HL-60 (cell line): ENCODE measurements around the gene TBCK.

ENCODE experiments used
- DNase-seq, 2 experiments: peaks; one replicate each; pipeline ENCODE4 v3.0.0-alpha.2; 2010 to 2020; ENCODE audit warnings: low read depth in 1 of 2, low spot score in 1 of 2
- H3K27ac ChIP-seq: fragments of 250-450 bp; sonication (Bioruptor Pico); replicated peaks from 2 replicates; pipeline ENCODE4 v1.5.1; 2020; ENCODE audit warnings: mild to moderate bottlenecking, moderate library complexity
- H3K27me3 ChIP-seq: fragments of 250-450 bp; sonication (Bioruptor Pico); 2 replicates; pipeline ENCODE4 v1.5.1; 2021; ENCODE audit warnings: mild to moderate bottlenecking, moderate library complexity; ENCODE audit not compliant: insufficient read depth, poor library complexity, severe bottlenecking
- H3K4me3 ChIP-seq: replicated peaks from 2 replicates; pipeline ENCODE4 v1.5.1; 2011; ENCODE audit warnings: mild to moderate bottlenecking, control low read depth, low read length; ENCODE audit not compliant: insufficient read depth
- GABPA ChIP-seq: IDR thresholded peaks from 2 replicates; pipeline ENCODE4 v1.6.1; 2012; ENCODE audit warnings: low read depth
- POLR2AphosphoS5 ChIP-seq: IDR thresholded peaks from 2 replicates; pipeline ENCODE4 v1.6.1; 2012; ENCODE audit warnings: low read depth
- SPI1 ChIP-seq: IDR thresholded peaks from 2 replicates; pipeline ENCODE4 v1.6.1; 2012; ENCODE audit warnings: low read depth, mild to moderate bottlenecking, borderline replicate concordance
- TF ChIP-seq, protein P1 (sequence below): IDR thresholded peaks from 2 replicates; pipeline ENCODE4 v1.6.1; 2012; ENCODE audit warnings: low read depth; ENCODE audit not compliant: insufficient replicate concordance
- TF ChIP-seq, protein P2 (sequence below): IDR thresholded peaks from one replicate; pipeline ENCODE4 v1.5.1; 2011; ENCODE audit warnings: low read length, control low read depth, inconsistent platforms; ENCODE audit not compliant: insufficient read depth

TBCK gene

GRCh38 chr4:106334741-106335470, 18.9 kb upstream of the TBCK start:
- Histone ChIP-seq H3K4me3 (no peak overlapping the region), H3K27me3 (no peaks in the 10 kb centered on the region), H3K27ac (no peak overlapping the region)
- DNase-seq: no peak
- TF ChIP-seq SPI1: no peak
- no peak for TF ChIP-seq GABPA
- TF ChIP-seq, protein P1, sequence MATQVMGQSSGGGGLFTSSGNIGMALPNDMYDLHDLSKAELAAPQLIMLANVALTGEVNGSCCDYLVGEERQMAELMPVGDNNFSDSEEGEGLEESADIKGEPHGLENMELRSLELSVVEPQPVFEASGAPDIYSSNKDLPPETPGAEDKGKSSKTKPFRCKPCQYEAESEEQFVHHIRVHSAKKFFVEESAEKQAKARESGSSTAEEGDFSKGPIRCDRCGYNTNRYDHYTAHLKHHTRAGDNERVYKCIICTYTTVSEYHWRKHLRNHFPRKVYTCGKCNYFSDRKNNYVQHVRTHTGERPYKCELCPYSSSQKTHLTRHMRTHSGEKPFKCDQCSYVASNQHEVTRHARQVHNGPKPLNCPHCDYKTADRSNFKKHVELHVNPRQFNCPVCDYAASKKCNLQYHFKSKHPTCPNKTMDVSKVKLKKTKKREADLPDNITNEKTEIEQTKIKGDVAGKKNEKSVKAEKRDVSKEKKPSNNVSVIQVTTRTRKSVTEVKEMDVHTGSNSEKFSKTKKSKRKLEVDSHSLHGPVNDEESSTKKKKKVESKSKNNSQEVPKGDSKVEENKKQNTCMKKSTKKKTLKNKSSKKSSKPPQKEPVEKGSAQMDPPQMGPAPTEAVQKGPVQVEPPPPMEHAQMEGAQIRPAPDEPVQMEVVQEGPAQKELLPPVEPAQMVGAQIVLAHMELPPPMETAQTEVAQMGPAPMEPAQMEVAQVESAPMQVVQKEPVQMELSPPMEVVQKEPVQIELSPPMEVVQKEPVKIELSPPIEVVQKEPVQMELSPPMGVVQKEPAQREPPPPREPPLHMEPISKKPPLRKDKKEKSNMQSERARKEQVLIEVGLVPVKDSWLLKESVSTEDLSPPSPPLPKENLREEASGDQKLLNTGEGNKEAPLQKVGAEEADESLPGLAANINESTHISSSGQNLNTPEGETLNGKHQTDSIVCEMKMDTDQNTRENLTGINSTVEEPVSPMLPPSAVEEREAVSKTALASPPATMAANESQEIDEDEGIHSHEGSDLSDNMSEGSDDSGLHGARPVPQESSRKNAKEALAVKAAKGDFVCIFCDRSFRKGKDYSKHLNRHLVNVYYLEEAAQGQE: no peak
- no peak for TF ChIP-seq POLR2AphosphoS5
- TF ChIP-seq, protein P2, sequence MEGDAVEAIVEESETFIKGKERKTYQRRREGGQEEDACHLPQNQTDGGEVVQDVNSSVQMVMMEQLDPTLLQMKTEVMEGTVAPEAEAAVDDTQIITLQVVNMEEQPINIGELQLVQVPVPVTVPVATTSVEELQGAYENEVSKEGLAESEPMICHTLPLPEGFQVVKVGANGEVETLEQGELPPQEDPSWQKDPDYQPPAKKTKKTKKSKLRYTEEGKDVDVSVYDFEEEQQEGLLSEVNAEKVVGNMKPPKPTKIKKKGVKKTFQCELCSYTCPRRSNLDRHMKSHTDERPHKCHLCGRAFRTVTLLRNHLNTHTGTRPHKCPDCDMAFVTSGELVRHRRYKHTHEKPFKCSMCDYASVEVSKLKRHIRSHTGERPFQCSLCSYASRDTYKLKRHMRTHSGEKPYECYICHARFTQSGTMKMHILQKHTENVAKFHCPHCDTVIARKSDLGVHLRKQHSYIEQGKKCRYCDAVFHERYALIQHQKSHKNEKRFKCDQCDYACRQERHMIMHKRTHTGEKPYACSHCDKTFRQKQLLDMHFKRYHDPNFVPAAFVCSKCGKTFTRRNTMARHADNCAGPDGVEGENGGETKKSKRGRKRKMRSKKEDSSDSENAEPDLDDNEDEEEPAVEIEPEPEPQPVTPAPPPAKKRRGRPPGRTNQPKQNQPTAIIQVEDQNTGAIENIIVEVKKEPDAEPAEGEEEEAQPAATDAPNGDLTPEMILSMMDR: no peak

DNA sequence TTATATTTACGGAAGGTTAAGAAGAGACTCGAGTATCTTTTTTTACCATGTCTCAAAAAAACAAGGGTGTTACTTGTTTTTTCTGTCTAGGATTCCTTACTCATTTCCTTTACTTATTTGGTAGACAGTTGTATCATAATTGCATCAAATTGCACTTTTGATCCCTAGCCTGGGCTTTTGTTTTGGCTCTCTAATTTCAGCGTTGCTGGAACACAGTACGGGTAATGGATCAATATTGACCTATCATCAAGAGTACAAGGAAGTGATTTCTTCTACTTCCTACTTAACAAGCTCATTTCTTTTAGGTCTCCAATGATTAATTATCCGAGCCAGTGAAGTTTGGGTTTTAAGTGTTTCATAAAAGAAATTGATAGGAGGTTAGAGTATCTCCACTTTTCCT, 17.2 kb upstream of the TBCK start:
- H3K4me3 ChIP-seq: no peak overlapping the region
- DNase-seq: no peak
- no peaks in the 10 kb centered on the region for H3K27me3 ChIP-seq
- TF ChIP-seq, protein P1: no peak
- TF ChIP-seq SPI1: no peak
- no peak for TF ChIP-seq POLR2AphosphoS5
- no peak for TF ChIP-seq GABPA
- TF ChIP-seq, protein P2: no peak
- H3K27ac ChIP-seq: no peak overlapping the region

DNA sequence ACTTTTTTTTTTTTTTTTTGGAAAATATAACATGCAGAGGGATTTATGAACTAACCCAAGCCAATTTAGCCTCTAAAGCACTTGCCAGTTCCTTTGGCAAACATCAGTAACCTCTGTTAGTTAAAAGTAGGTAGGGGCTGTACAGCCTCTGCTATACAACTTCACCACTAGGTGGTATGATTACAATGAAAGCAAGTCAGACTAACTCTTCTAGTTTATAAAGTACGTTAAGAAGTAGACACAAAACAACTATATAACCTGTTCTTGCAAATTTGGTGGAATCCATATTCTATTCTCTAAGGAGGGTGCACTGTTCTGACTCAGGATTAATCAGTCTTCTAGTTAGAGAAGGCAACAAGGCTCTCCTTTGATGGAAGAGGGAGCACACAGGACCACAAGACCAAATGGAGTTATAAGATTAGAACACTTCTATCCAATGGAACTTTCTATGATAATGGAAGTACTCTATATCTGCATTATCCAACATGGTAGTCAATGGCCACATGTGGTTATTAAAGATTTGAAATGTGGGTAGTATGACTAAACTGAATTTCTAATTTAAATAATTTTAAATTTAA, 13.1 kb upstream of the TBCK start:
- H3K4me3 ChIP-seq: no peak overlapping the region
- TF ChIP-seq SPI1: no peak
- TF ChIP-seq, protein P2: peak; percentile 56
- peak; percentile 5 to 23 for DNase-seq
- no peaks in the 10 kb centered on the region for H3K27me3 ChIP-seq
- no peak overlapping the region for H3K27ac ChIP-seq
